Measurements from ENCODE around the gene ST6GALNAC3. TPM values are rescaled to one million over a fixed set of nuclear protein-coding genes. Genes with fewer than 3 reads are reported as not detected.

ST6GALNAC3 gene
- total RNA-seq, 2 donors from 2014 or later = 2.5 to 5.7 TPM

- Histone ChIP-seq H3K9me3 (no peaks in the 10 kb centered on the region), H3K9ac (ENCODE audit: low read depth in 2 of 2, low read length in 2 of 2) (no peak overlapping the region), H3K27me3 (no peaks in the 10 kb centered on the region), H3K36me3 (no peaks in the 10 kb centered on the region), H3K4me3 (no peak overlapping the region), H3K27ac (no peak overlapping the region), H3K4me1 (no peaks in the 10 kb centered on the region)
- intact Hi-C loops (cut with DNase I) = no loop called here
- DNase-seq = no peak
- no peak for TF ChIP-seq CTCF (IDR thresholded peaks at IDR 0.05)
Observed at GRCh38 chr1:76298399-76298798, 223.9 kb downstream of the ST6GALNAC3 start.

GRCh38 chr1:76299036-76299435, 224.5 kb downstream of the ST6GALNAC3 start:
- no peak for TF ChIP-seq CTCF (IDR thresholded peaks at IDR 0.05)
- Histone ChIP-seq H3K27me3 (no peaks in the 10 kb centered on the region), H3K4me3 (no peak overlapping the region), H3K9me3 (no peaks in the 10 kb centered on the region), H3K4me1 (no peaks in the 10 kb centered on the region), H3K36me3 (no peaks in the 10 kb centered on the region), H3K9ac (ENCODE audit: low read depth in 2 of 2, low read length in 2 of 2) (no peak overlapping the region), H3K27ac (no peak overlapping the region)
- DNase-seq = no peak
- intact Hi-C loops (cut with DNase I) = no loop called here

- H3K9me3 ChIP-seq = no peaks in the 10 kb centered on the region
- H3K27ac ChIP-seq = no peak overlapping the region
- intact Hi-C loops (cut with DNase I) = no loop called here
- no peak overlapping the region for H3K9ac ChIP-seq (ENCODE audit: low read depth in 2 of 2, low read length in 2 of 2)
- no peak overlapping the region for H3K4me3 ChIP-seq
- no peaks in the 10 kb centered on the region for H3K27me3 ChIP-seq
- no peaks in the 10 kb centered on the region for H3K4me1 ChIP-seq
- no peak for DNase-seq
- TF ChIP-seq CTCF (IDR thresholded peaks at IDR 0.05) = no peak
- no peaks in the 10 kb centered on the region for H3K36me3 ChIP-seq
Observed at GRCh38 chr1:76300556-76300955, 226.0 kb downstream of the ST6GALNAC3 start.

- intact Hi-C loops (cut with DNase I) = no loop called here
- Histone ChIP-seq H3K9ac (ENCODE audit: low read depth in 2 of 2, low read length in 2 of 2) (no peak overlapping the region), H3K4me1 (no peaks in the 10 kb centered on the region), H3K27me3 (no peaks in the 10 kb centered on the region), H3K9me3 (no peaks in the 10 kb centered on the region), H3K27ac (no peak overlapping the region), H3K4me3 (no peak overlapping the region), H3K36me3 (no peaks in the 10 kb centered on the region)
- no peak for DNase-seq
- TF ChIP-seq CTCF (IDR thresholded peaks at IDR 0.05) = no peak
Observed at GRCh38 chr1:76302711-76303339, 228.3 kb downstream of the ST6GALNAC3 start.

- TF ChIP-seq CTCF (IDR thresholded peaks at IDR 0.05) = no peak
- Histone ChIP-seq H3K4me3 (no peak overlapping the region), H3K4me1 (no peaks in the 10 kb centered on the region), H3K36me3 (no peaks in the 10 kb centered on the region), H3K27ac (no peak overlapping the region), H3K9me3 (no peaks in the 10 kb centered on the region), H3K9ac (ENCODE audit: low read depth in 2 of 2, low read length in 2 of 2) (no peak overlapping the region), H3K27me3 (no peaks in the 10 kb centered on the region)
- intact Hi-C loops (cut with DNase I) = no loop called here
- DNase-seq = no peak
Observed at GRCh38 chr1:76303340-76303717, 228.8 kb downstream of the ST6GALNAC3 start.

Measured in colonic mucosa (tissue), 4 donors.